ENCODE results near the gene FANCD2.
"Not testable (repeated sequence)": the region's sequence is repeated elsewhere in the genome, so short reads cannot be mapped to it uniquely, and the experiment has no call there.

DNA sequence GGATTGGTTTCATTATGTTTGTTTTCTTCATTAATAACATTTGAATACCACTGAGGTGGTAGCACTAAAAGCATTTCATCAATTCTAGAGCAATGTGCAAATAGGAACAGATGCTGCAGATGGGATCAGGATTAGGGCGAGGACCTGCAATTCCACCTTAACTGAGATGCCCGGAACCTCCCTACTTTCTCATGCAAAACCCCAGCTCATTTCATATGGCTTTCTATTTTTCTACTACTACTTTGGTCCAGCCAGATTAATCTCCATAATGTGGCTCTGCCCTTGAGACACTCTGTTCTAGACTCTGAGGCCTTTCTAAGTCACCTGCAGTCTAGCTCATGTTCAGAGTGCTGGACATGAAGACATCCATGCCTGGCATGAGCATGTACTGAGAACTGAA is 7.4 kb upstream of the FANCD2 start:
- TF ChIP-seq, protein P1, sequence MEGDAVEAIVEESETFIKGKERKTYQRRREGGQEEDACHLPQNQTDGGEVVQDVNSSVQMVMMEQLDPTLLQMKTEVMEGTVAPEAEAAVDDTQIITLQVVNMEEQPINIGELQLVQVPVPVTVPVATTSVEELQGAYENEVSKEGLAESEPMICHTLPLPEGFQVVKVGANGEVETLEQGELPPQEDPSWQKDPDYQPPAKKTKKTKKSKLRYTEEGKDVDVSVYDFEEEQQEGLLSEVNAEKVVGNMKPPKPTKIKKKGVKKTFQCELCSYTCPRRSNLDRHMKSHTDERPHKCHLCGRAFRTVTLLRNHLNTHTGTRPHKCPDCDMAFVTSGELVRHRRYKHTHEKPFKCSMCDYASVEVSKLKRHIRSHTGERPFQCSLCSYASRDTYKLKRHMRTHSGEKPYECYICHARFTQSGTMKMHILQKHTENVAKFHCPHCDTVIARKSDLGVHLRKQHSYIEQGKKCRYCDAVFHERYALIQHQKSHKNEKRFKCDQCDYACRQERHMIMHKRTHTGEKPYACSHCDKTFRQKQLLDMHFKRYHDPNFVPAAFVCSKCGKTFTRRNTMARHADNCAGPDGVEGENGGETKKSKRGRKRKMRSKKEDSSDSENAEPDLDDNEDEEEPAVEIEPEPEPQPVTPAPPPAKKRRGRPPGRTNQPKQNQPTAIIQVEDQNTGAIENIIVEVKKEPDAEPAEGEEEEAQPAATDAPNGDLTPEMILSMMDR (IDR thresholded peaks at IDR 0.05; ENCODE audit: borderline replicate concordance, extremely low read depth, low read length, poor library complexity, severe bottlenecking) = not testable (repeated sequence)
- not testable (repeated sequence) for TF ChIP-seq EZH2 (IDR thresholded peaks at IDR 0.05; ENCODE audit: borderline replicate concordance, low read depth, low read length, severe bottlenecking)

Measured in DND-41 (cell line).